Activated CD4-positive, alpha-beta T cell treated with anti-CD3 and anti-CD28 coated beads, Interleukin-2, amount 10 ng/mL, durations not matched to agents 24 days and 14 days (primary cell): Measurements from ENCODE around the gene ZC3H7B. TPM values are rescaled to one million over a fixed set of nuclear protein-coding genes. Genes with fewer than 3 reads are reported as not detected.
"Not testable (repeated sequence)": the region's sequence is repeated elsewhere in the genome, so short reads cannot be mapped to it uniquely, and the experiment has no call there.

ENCODE experiments used
- DNase-seq: peaks from one replicate; pipeline ENCODE4 v3.0.0; 2022
- H3K27ac Mint-ChIP-seq: one replicate; pipeline ENCODE4 v1.8.0; 2022; ENCODE audit warnings: mild to moderate bottlenecking, mixed read lengths
- H3K27me3 Mint-ChIP-seq: one replicate; pipeline ENCODE4 v1.8.0; 2022; ENCODE audit warnings: mixed read lengths
- H3K36me3 Mint-ChIP-seq: one replicate; pipeline ENCODE4 v1.8.0; 2022; ENCODE audit warnings: low read depth, mild to moderate bottlenecking, mixed read lengths
- H3K4me1 Mint-ChIP-seq: one replicate; pipeline ENCODE4 v1.8.0; 2021; ENCODE audit warnings: mixed read lengths
- H3K4me3 Mint-ChIP-seq: one replicate; pipeline ENCODE4 v1.8.0; 2022; ENCODE audit warnings: mild to moderate bottlenecking, moderate library complexity, mixed read lengths
- H3K9me3 Mint-ChIP-seq: one replicate; pipeline ENCODE4 v1.8.0; 2021; ENCODE audit warnings: mixed read lengths
- intact Hi-C: fragments of 100-400 bp; cut with micrococcal nuclease; formaldehyde crosslinking; loops from one replicate; pipeline ENCODE4 v1.15.1; 2023
- total RNA-seq: library from RNA; stranded (reverse); gene quantifications from 2 replicates; pipeline ENCODE4 v1.2.3, GENCODE V29; 2022

The ZC3H7B gene, protein sequence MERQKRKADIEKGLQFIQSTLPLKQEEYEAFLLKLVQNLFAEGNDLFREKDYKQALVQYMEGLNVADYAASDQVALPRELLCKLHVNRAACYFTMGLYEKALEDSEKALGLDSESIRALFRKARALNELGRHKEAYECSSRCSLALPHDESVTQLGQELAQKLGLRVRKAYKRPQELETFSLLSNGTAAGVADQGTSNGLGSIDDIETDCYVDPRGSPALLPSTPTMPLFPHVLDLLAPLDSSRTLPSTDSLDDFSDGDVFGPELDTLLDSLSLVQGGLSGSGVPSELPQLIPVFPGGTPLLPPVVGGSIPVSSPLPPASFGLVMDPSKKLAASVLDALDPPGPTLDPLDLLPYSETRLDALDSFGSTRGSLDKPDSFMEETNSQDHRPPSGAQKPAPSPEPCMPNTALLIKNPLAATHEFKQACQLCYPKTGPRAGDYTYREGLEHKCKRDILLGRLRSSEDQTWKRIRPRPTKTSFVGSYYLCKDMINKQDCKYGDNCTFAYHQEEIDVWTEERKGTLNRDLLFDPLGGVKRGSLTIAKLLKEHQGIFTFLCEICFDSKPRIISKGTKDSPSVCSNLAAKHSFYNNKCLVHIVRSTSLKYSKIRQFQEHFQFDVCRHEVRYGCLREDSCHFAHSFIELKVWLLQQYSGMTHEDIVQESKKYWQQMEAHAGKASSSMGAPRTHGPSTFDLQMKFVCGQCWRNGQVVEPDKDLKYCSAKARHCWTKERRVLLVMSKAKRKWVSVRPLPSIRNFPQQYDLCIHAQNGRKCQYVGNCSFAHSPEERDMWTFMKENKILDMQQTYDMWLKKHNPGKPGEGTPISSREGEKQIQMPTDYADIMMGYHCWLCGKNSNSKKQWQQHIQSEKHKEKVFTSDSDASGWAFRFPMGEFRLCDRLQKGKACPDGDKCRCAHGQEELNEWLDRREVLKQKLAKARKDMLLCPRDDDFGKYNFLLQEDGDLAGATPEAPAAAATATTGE
- total RNA-seq = 69.1 and 70.5 TPM in 2 replicates

GRCh38 chr22:41301085-41302020 is at the start of gene ZC3H7B:
ZC3H7B (plus strand) TSS chr22:41301525; CDS start chr22:41320661, 19,136 bp downstream.
- Mint-ChIP-seq H3K27ac (peak within 1 kb of the TSS; percentile 86), H3K36me3 (peaks cover 8% of the 10 kb centered on the region)
- intact Hi-C loops = loop anchor here (1.0 to 5.0 kb wide), 2 partner anchors 15 to 146 kb away; partner anchors contain the start of genes RANGAP1 and TOB2

DNA sequence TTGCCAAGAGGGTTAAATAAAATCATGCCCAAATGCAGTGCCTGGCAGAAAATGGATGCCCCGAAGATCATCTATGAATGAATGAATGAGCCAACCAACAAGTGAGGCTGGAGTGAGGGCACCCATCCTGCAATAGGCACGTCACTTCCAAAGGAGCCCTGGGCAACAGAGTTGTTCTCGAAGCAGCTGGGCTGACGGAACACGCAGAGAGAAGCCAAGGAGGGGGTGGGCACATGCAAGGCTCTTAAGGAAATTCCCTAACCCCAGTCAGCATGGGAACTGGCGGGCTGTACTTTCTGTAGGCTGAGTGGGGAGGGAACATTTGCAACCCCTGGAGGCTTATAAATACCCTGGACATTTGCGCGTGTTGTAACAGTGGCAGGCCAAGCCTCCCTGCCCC is 49.0 kb upstream of the ZC3H7B start:
- no peak for DNase-seq
- Mint-ChIP-seq H3K4me1 (no peaks in the 10 kb centered on the region), H3K27me3 (no peaks in the 10 kb centered on the region), H3K27ac (no peak overlapping the region), H3K36me3 (peaks cover 64% of the 10 kb centered on the region), H3K9me3 (no peaks in the 10 kb centered on the region), H3K4me3 (no peak overlapping the region)
- intact Hi-C loops = no loop called here

More at GRCh38 chr22:41301085-41302020, at the start of gene ZC3H7B:
- H3K4me3 Mint-ChIP-seq = peak within 1 kb of the TSS; percentile 82
- no peaks in the 10 kb centered on the region for H3K9me3 Mint-ChIP-seq
- H3K4me1 Mint-ChIP-seq = peaks cover 26% of the 10 kb centered on the region
- no peaks in the 10 kb centered on the region for H3K27me3 Mint-ChIP-seq
- peak; percentile 95 for DNase-seq

DNA sequence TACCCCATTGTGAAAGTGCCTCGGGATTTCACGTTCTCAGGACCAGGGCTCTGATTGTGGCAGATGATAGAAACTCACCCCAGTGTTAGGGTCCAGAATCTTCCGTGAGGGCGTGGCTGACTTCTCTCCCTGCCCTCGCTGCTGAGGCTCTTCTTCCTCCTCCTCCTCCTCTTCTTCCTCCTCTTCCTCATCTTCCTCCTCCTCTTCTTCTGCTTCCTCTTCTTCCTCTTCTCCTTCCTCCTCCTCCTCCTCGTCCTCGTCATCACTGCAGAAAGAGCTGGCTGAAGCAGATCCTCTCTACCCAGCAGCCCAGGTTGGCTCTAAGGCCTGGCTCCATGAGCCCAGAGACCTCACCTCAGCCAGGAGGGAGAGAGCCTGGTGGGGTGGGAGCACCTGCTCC is 47.1 kb upstream of the ZC3H7B start:
- Mint-ChIP-seq H3K9me3 (no peaks in the 10 kb centered on the region), H3K4me1 (no peaks in the 10 kb centered on the region), H3K27me3 (no peaks in the 10 kb centered on the region), H3K36me3 (peaks cover 66% of the 10 kb centered on the region), H3K4me3 (no peak overlapping the region), H3K27ac (no peak overlapping the region)
- no peak for DNase-seq
- intact Hi-C loops = no loop called here

DNA sequence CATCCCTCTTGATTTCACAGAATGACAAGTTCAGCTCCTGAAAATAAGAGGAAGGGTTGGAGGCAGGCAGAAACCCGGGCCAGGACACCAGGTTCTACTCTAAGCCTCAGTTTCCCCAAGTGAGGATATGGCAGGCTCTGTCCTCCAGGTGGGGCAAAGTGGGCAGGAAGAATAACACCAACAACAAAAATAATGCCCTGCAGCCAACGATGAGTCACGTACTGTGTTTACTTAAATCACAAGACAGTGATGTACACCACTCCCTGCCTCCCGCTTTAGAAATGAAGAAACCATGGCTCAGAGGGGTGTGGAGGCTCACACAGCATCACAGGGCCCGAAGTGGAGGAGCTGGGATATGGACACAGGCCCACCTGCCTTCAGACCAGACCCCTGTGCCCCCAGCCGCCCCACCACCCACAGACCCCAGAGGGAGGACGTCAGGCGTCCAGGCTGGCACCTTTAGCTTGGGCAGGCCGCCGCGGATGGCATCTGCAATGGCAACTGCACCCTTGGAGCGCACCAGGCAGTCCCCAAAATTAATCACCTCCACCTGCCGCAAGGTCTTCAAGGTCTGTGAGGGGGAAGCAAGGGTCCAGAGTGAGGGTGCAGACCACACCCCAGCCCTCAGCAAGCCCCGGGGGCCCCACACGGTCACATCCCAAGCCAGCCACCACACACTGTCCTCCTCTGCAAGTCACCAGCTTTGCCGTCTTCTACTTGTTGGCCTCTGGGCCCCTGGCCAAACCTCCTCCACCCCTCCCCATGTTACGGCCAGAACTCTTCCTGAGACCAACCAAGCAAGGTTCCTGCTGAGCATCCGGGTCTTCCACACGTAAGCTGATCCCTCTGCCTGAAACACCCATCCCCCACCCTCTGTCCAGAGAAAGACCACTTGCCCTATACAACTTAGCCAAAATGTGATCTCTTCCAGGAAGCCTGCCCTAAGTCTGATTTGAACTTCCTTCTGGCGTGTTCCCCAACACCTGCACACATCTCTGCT is 44.8 kb upstream of the ZC3H7B start:
- no peak for DNase-seq
- no peaks in the 10 kb centered on the region for H3K27me3 Mint-ChIP-seq
- H3K27ac Mint-ChIP-seq = no peak overlapping the region
- no peak overlapping the region for H3K4me3 Mint-ChIP-seq
- intact Hi-C loops = no loop called here
- H3K36me3 Mint-ChIP-seq = peaks cover 59% of the 10 kb centered on the region
- no peaks in the 10 kb centered on the region for H3K9me3 Mint-ChIP-seq
- H3K4me1 Mint-ChIP-seq = no peaks in the 10 kb centered on the region

GRCh38 chr22:41257696-41258095 is 43.6 kb upstream of the ZC3H7B start:
- Mint-ChIP-seq H3K36me3 (peaks cover 62% of the 10 kb centered on the region), H3K27me3 (no peaks in the 10 kb centered on the region), H3K4me1 (no peaks in the 10 kb centered on the region), H3K27ac (no peak overlapping the region), H3K4me3 (no peak overlapping the region), H3K9me3 (no peaks in the 10 kb centered on the region)
- intact Hi-C loops = no loop called here
- no peak for DNase-seq

DNA sequence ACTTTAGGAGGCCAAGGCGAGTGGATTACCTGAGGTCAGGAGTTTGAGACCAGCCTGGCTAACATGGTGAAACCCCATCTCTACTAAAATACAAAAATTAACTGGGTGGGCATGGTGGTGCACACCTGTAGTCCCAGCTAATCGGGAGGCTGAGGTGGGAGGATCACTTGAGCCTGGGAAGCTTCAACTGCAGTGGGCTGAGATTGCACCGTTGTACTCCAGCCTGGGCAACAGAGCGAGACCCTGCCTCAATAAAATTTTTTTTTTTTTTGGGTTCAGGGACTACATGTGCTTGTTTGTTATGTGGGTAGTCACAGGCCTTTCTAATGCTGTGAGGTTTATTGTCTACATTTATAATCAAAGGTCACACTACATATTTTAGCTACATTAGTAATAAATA is 41.6 kb upstream of the ZC3H7B start:
- H3K36me3 Mint-ChIP-seq = peaks cover 65% of the 10 kb centered on the region
- H3K4me1 Mint-ChIP-seq, intact Hi-C loops: not testable (repeated sequence)

DNA sequence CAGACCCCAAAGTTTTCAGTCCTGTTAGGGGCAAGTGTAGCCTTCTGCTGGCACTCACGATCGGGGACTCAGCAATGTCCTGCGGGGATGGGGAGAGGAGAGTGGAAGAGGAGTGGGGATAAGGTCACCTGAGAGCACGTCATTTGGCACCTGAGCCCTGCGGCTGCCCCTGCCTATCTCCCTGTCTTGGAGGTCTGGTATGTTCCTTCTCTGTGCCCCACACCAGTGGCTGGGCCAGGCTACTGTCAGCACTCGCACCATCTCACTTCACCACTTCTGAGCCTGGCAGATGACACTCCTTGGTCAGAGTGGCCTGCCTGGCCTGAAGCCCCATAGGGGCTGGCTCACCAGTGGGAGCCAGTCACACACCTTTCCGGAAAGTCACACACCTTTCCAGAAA is 40.5 kb upstream of the ZC3H7B start:
- DNase-seq = no peak
- no peaks in the 10 kb centered on the region for H3K27me3 Mint-ChIP-seq
- H3K4me3 Mint-ChIP-seq = no peak overlapping the region
- H3K36me3 Mint-ChIP-seq = peaks cover 66% of the 10 kb centered on the region
- H3K27ac Mint-ChIP-seq = no peak overlapping the region
- H3K4me1 Mint-ChIP-seq = no peaks in the 10 kb centered on the region
- intact Hi-C loops = no loop called here
- H3K9me3 Mint-ChIP-seq = no peaks in the 10 kb centered on the region

More for the DNA sequence above, 41.6 kb upstream of the ZC3H7B start:
- H3K4me3 Mint-ChIP-seq, H3K9me3 Mint-ChIP-seq, DNase-seq, H3K27ac Mint-ChIP-seq, H3K27me3 Mint-ChIP-seq: not testable (repeated sequence)

- H3K4me1 Mint-ChIP-seq = peaks cover 2% of the 10 kb centered on the region
- no peak overlapping the region for H3K27ac Mint-ChIP-seq
- no peak overlapping the region for H3K4me3 Mint-ChIP-seq
- H3K9me3 Mint-ChIP-seq = no peaks in the 10 kb centered on the region
- peaks cover 68% of the 10 kb centered on the region for H3K36me3 Mint-ChIP-seq
- no peaks in the 10 kb centered on the region for H3K27me3 Mint-ChIP-seq
- intact Hi-C loops = no loop called here
- DNase-seq = no peak
These were observed 39.6 kb upstream of the ZC3H7B start for GRCh38 chr22:41261541-41262249.

- intact Hi-C loops = no loop called here
- H3K27ac Mint-ChIP-seq = no peak overlapping the region
These were observed 39.0 kb upstream of the ZC3H7B start for GRCh38 chr22:41262250-41262765.

DNA sequence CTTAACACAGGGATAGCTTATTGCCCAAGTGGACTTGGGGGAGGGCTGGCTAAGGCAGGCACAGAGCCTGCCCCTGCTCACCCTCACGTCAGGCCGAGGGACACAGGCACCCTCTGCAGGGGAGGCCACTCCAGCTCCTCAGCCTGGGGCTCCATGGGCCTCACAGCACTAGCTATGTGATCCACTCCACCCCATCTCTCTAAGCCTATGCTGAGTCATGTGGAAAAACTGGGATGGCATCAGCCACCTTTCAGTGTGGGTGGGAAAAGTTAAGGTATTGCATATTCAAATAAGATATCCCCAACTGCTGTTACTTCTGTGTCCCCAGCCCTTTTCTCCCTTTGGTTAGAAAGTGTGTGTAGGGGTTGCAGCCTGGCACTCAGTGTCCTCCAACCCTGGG is 37.6 kb upstream of the ZC3H7B start:
- peaks cover 67% of the 10 kb centered on the region for H3K36me3 Mint-ChIP-seq
- intact Hi-C loops = no loop called here
- H3K27ac Mint-ChIP-seq = no peak overlapping the region
- peaks cover 2% of the 10 kb centered on the region for H3K4me1 Mint-ChIP-seq
- no peak for DNase-seq
- H3K9me3 Mint-ChIP-seq = no peaks in the 10 kb centered on the region
- no peak overlapping the region for H3K4me3 Mint-ChIP-seq
- no peaks in the 10 kb centered on the region for H3K27me3 Mint-ChIP-seq

More at GRCh38 chr22:41262250-41262765, 39.0 kb upstream of the ZC3H7B start:
- Mint-ChIP-seq H3K4me1 (peaks cover 2% of the 10 kb centered on the region), H3K36me3 (peaks cover 64% of the 10 kb centered on the region), H3K9me3 (no peaks in the 10 kb centered on the region), H3K4me3 (no peak overlapping the region), H3K27me3 (no peaks in the 10 kb centered on the region)
- no peak for DNase-seq

- no peaks in the 10 kb centered on the region for H3K27me3 Mint-ChIP-seq
- DNase-seq = no peak
- H3K27ac Mint-ChIP-seq = no peak overlapping the region
- peaks cover 66% of the 10 kb centered on the region for H3K36me3 Mint-ChIP-seq
- H3K4me1 Mint-ChIP-seq = peaks cover 2% of the 10 kb centered on the region
- no peak overlapping the region for H3K4me3 Mint-ChIP-seq
- intact Hi-C loops = no loop called here
- H3K9me3 Mint-ChIP-seq = no peaks in the 10 kb centered on the region
These were observed 36.9 kb upstream of the ZC3H7B start for GRCh38 chr22:41264408-41264941.
